Measurements from ENCODE around the gene COL4A2.
"Not testable (repeated sequence)": the region's sequence is repeated elsewhere in the genome, so short reads cannot be mapped to it uniquely, and the experiment has no call there.

The COL4A2 gene

DNA sequence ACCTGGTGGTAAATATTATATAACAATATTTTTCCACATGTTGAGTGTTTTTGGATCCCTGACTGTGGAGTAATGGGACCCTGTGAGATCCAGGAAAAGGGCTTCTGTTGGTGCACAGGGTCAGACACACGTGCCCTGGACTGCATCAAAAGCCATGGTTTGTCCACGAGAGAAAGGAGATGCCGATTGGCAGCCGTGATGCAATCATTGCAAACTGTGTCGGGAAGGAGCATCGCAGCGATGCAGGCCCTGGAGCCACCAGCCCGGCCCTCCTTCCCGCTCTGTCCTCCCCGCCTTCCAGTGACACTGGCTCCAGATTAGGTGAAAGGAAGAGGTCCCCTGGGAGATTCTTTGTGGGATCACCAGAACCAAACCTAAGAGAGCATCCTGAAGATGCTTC, 9.1 kb downstream of the COL4A2 start:
- no peak for DNase-seq (ENCODE audit: low read depth, low spot score)
- Histone ChIP-seq H3K4me3 (no peak overlapping the region), H3K36me3 (ENCODE audit: insufficient read depth, low read length) (peaks cover 6% of the 10 kb centered on the region; the same call in 1 of the 2 replicates), H3K27ac (no peak overlapping the region), H3K9ac (ENCODE audit: insufficient read length) (no peak overlapping the region), H3K9me3 (ENCODE audit: low read depth, low read length) (no peaks in the 10 kb centered on the region)
- TF ChIP-seq POLR2AphosphoS5 (IDR thresholded peaks at IDR 0.05; ENCODE audit: borderline replicate concordance, low read depth, low read length) (no peak), EZH2 (IDR thresholded peaks at IDR 0.05) (no peak), FOXP2 (optimal IDR thresholded peaks at IDR 0.05; ENCODE audit: control extremely low read depth, extremely low read length, insufficient read depth) (no peak)

DNA sequence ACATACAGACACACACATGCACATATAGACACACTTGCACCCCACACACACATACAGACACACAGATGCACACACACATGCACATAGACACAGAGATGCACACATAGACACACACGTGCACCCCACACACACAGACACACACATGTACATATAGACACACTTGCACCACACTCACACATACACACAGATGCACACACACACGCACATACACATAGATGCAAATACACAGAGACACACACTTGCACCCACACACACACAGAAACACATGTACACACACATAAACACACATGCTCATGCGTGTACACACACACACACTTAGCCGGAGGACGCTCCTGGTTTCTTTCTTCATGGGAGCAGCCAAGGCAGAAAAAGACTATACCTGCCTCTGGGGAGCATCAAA, 10.0 kb downstream of the COL4A2 start:
- Histone ChIP-seq H3K9me3 (ENCODE audit: low read depth, low read length) (no peaks in the 10 kb centered on the region), H3K36me3 (ENCODE audit: insufficient read depth, low read length) (peaks cover 6% of the 10 kb centered on the region; the same call in 1 of the 2 replicates), H3K4me3 (no peak overlapping the region), H3K9ac (ENCODE audit: insufficient read length) (no peak overlapping the region), H3K27ac (no peak overlapping the region)
- DNase-seq (ENCODE audit: low read depth, low spot score) = no peak
- TF ChIP-seq FOXP2 (optimal IDR thresholded peaks at IDR 0.05; ENCODE audit: control extremely low read depth, extremely low read length, insufficient read depth) (no peak), EZH2 (IDR thresholded peaks at IDR 0.05) (no peak), POLR2AphosphoS5 (IDR thresholded peaks at IDR 0.05; ENCODE audit: borderline replicate concordance, low read depth, low read length) (no peak)

DNA sequence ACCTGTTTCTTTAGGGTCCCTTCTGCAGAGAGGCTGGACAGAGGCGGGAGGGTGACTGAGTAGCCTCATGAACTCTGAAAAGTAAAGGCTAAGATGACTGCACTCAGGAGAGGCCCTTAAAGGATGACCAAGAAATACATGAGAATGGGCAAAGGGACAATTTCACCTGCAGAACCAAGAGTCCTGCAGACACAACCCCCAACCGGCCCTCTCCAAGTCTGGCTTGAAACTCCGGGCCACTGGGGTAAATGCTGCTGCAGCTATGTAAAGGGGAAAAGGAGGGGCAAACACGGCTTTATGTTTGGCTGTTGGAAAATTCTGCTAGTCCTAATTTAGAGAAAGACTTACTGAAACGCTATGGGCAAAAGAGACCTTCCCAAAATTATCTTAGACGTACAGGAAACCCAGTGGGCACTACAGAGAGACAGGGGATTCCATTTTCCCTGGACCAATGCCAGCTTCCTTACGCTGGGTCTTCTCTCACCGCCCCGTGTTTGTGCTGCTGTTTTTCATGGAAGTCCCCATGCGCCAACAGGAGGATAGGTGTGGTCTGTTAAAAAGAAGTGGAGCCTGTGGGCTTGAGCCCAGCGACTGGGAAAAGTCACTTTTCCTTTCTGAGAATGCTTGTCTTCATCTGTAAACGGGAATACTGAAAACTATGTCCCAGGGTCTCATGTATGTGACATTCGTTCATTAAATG, 10.6 kb downstream of the COL4A2 start:
- no peaks in the 10 kb centered on the region for H3K9me3 ChIP-seq (ENCODE audit: low read depth, low read length)
- no peak overlapping the region for H3K4me3 ChIP-seq
- H3K36me3 ChIP-seq (ENCODE audit: insufficient read depth, low read length) = peaks cover 6% of the 10 kb centered on the region; the same call in 1 of the 2 replicates
- no peak for DNase-seq (ENCODE audit: low read depth, low spot score)
- no peak overlapping the region for H3K27ac ChIP-seq
- H3K9ac ChIP-seq (ENCODE audit: insufficient read length) = no peak overlapping the region
- TF ChIP-seq FOXP2 (optimal IDR thresholded peaks at IDR 0.05; ENCODE audit: control extremely low read depth, extremely low read length, insufficient read depth) = no peak

DNA sequence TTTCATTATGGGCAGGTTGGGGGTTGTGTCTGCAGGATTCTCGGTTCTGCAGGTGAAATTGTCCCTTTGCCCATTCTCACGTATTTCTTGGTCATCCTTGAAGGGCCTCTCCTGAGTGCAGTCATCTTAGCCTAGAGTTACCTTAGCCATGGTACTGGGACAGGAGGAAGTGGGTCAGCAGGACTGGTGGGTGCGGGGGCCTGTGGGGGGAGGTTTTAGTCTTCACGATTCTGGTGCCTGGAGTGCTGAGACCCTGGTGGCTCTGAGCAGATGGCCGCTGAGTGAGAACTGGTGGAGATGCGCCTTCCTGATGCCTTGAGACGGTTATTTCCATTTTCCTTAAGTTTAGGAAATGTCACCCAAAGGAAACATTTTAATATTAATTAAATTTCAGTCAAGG, 11.8 kb downstream of the COL4A2 start:
- H3K9ac ChIP-seq (ENCODE audit: insufficient read length) = no peak overlapping the region
- no peak overlapping the region for H3K27ac ChIP-seq
- H3K9me3 ChIP-seq (ENCODE audit: low read depth, low read length) = no peaks in the 10 kb centered on the region
- TF ChIP-seq FOXP2 (optimal IDR thresholded peaks at IDR 0.05; ENCODE audit: control extremely low read depth, extremely low read length, insufficient read depth) (no peak), EZH2 (IDR thresholded peaks at IDR 0.05) (no peak), POLR2AphosphoS5 (IDR thresholded peaks at IDR 0.05; ENCODE audit: borderline replicate concordance, low read depth, low read length) (no peak)
- peaks cover 6% of the 10 kb centered on the region; the same call in 1 of the 2 replicates for H3K36me3 ChIP-seq (ENCODE audit: insufficient read depth, low read length)
- DNase-seq (ENCODE audit: low read depth, low spot score) = no peak
- no peak overlapping the region for H3K4me3 ChIP-seq

DNA sequence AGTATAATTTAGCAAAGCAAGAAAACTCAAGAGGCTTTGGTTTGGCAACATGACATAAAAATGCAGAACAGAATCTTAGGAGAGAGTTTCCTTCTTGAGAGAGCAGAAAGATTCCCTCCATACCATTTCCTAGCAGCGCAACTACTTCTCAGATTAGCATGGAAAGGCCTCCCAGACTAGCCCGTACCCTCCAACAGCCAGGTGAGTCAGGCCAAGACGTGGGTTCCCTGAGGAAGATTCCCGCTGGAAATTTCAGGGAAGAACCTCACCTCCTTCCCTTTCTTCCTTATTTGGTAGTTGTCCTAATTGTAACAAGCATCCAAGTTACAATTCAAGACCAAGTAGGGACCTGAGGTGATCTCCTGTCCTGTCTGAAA, 12.3 kb downstream of the COL4A2 start:
- Histone ChIP-seq H3K4me3 (peak overlapping the region; percentile 11; the same call in 1 of the 2 replicates), H3K9me3 (ENCODE audit: low read depth, low read length) (no peaks in the 10 kb centered on the region), H3K27ac (no peak overlapping the region), H3K36me3 (ENCODE audit: insufficient read depth, low read length) (peaks cover 6% of the 10 kb centered on the region; the same call in 1 of the 2 replicates), H3K9ac (ENCODE audit: insufficient read length) (no peak overlapping the region)
- DNase-seq (ENCODE audit: low read depth, low spot score) = no peak
- TF ChIP-seq POLR2AphosphoS5 (IDR thresholded peaks at IDR 0.05; ENCODE audit: borderline replicate concordance, low read depth, low read length) (no peak), FOXP2 (optimal IDR thresholded peaks at IDR 0.05; ENCODE audit: control extremely low read depth, extremely low read length, insufficient read depth) (no peak), EZH2 (IDR thresholded peaks at IDR 0.05) (no peak)

DNA sequence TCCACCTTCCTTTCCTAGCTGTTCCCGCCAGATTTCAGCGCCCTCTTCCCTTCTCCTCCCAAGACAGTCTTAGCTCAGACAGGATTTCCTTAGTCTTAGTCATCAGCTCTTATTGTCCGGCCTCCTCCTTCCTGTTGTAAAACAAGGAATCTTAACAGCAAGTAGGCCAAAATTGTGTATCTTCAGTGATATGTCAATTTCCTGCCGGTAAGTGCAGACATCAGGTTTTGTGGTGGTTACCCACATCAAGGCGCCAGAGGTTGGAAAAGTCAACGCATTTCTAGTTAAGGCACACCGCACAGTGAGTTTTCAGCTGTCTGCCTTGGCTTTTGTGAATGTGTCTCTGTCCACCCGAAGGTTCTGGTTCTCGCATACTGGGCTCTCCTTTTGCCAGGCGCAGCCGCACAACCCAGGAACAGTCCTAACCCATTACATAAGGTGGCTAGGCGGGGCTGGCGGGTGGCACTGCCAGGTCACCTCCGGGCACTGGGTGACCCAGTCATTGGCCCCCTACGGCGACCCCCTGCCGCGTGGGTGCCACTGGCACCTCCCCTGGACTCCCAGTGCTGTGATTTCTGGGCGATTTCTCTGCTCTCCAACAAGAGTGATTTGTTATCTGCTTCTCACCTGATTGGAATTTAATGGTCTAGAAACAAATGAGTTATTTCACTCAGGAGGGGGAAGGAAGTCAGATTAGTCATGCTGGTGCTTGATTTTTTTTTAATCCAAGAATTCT, 12.9 kb downstream of the COL4A2 start:
- no peaks in the 10 kb centered on the region for H3K9me3 ChIP-seq (ENCODE audit: low read depth, low read length)
- H3K9ac ChIP-seq (ENCODE audit: insufficient read length) = no peak overlapping the region
- TF ChIP-seq EZH2 (IDR thresholded peaks at IDR 0.05) = no peak
- peak overlapping the region; percentile 11; the same call in 1 of the 2 replicates for H3K4me3 ChIP-seq
- peaks cover 6% of the 10 kb centered on the region; the same call in 1 of the 2 replicates for H3K36me3 ChIP-seq (ENCODE audit: insufficient read depth, low read length)
- H3K27ac ChIP-seq = no peak overlapping the region
- no peak for DNase-seq (ENCODE audit: low read depth, low spot score)

DNA sequence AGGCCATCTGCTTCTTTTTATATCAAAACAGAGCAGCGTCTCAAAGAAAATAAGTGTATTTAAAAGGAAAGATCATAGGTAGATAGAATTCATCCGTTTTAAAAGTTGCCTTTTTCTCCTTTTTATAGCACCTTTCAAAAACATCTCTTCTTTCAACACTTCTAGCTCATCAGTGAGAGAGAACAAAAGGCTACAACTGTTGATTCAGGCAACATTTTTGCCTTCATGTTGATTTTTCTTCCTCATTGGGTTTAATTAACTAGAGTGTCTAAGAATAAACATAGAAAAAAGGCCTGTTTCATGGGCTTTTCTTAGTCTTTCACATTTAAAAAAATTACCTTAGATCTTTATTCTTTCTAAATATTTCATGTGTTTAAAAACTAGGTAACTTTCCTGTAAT, 13.6 kb downstream of the COL4A2 start:
- Histone ChIP-seq H3K9ac (ENCODE audit: insufficient read length) (no peak overlapping the region), H3K9me3 (ENCODE audit: low read depth, low read length) (no peaks in the 10 kb centered on the region), H3K27ac (no peak overlapping the region), H3K4me3 (no peak overlapping the region), H3K36me3 (ENCODE audit: insufficient read depth, low read length) (peaks cover 6% of the 10 kb centered on the region; the same call in 1 of the 2 replicates)
- TF ChIP-seq POLR2AphosphoS5 (IDR thresholded peaks at IDR 0.05; ENCODE audit: borderline replicate concordance, low read depth, low read length) (no peak), FOXP2 (optimal IDR thresholded peaks at IDR 0.05; ENCODE audit: control extremely low read depth, extremely low read length, insufficient read depth) (no peak), EZH2 (IDR thresholded peaks at IDR 0.05) (no peak)
- DNase-seq (ENCODE audit: low read depth, low spot score) = no peak

DNA sequence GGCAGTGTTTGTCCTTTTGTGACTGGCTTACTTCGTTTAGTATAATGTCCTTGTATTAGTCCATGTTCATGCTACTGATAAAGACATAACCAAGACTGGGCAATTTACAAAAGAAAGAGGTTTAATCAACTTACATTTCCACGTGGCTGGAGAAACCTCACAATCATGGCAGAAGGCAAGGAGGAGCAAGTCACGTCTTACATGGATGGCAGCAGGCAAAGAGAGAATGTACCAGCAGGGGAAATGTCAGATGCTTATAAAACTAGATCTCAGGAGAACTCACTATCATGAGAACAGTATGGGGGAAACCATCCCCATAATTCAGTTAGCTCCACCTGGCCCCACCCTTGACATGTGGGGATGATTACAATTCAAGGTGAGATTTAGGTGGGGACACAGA, 14.5 kb downstream of the COL4A2 start:
- not testable (repeated sequence) for H3K27ac ChIP-seq; H3K36me3 ChIP-seq (ENCODE audit: insufficient read depth, low read length); H3K9ac ChIP-seq (ENCODE audit: insufficient read length); DNase-seq (ENCODE audit: low read depth, low spot score); H3K9me3 ChIP-seq (ENCODE audit: low read depth, low read length); H3K4me3 ChIP-seq
